Measurements from ENCODE around the gene SPAG16. TPM values are rescaled to one million over a fixed set of nuclear protein-coding genes. Genes with fewer than 3 reads are reported as not detected.

Gene SPAG16
- total RNA-seq, 1 donor from 2014 or later: 38.6 TPM

- Histone ChIP-seq H3K36me3 (ENCODE audit: control insufficient read depth in 3 of 3, insufficient read depth in 3 of 3, low read length in 3 of 3) (no peaks in the 10 kb centered on the region), H3K27me3 (ENCODE audit: control insufficient read depth in 3 of 3, insufficient read depth in 3 of 3, low read length in 3 of 3) (no peaks in the 10 kb centered on the region), H3K9me3 (ENCODE audit: control insufficient read depth in 3 of 3, low read length in 3 of 3) (no peaks in the 10 kb centered on the region), H3K4me3 (ENCODE audit: low read length in 3 of 3) (no peak overlapping the region), H3K9ac (ENCODE audit: low read depth in 1 of 3, low read length in 3 of 3) (no peak overlapping the region), H3K4me1 (ENCODE audit: control insufficient read depth in 3 of 3, insufficient read depth in 3 of 3, low read length in 3 of 3) (no peaks in the 10 kb centered on the region), H3K27ac (ENCODE audit: low read depth, low read length) (no peak overlapping the region)
Observed at GRCh38 chr2:213246497-213247281, 37.6 kb upstream of the SPAG16 start.

- H3K4me1 ChIP-seq (ENCODE audit: control insufficient read depth in 3 of 3, insufficient read depth in 3 of 3, low read length in 3 of 3): no peaks in the 10 kb centered on the region
- no peaks in the 10 kb centered on the region for H3K36me3 ChIP-seq (ENCODE audit: control insufficient read depth in 3 of 3, insufficient read depth in 3 of 3, low read length in 3 of 3)
- H3K27ac ChIP-seq (ENCODE audit: low read depth, low read length): no peak overlapping the region
- no peak overlapping the region for H3K4me3 ChIP-seq (ENCODE audit: low read length in 3 of 3)
- no peak overlapping the region for H3K9ac ChIP-seq (ENCODE audit: low read depth in 1 of 3, low read length in 3 of 3)
- no peaks in the 10 kb centered on the region for H3K9me3 ChIP-seq (ENCODE audit: control insufficient read depth in 3 of 3, low read length in 3 of 3)
- H3K27me3 ChIP-seq (ENCODE audit: control insufficient read depth in 3 of 3, insufficient read depth in 3 of 3, low read length in 3 of 3): no peaks in the 10 kb centered on the region
Observed at GRCh38 chr2:213247566-213247965, 36.7 kb upstream of the SPAG16 start.

- Histone ChIP-seq H3K27ac (ENCODE audit: low read depth, low read length) (no peak overlapping the region), H3K9me3 (ENCODE audit: control insufficient read depth in 3 of 3, low read length in 3 of 3) (no peaks in the 10 kb centered on the region), H3K27me3 (ENCODE audit: control insufficient read depth in 3 of 3, insufficient read depth in 3 of 3, low read length in 3 of 3) (no peaks in the 10 kb centered on the region), H3K9ac (ENCODE audit: low read depth in 1 of 3, low read length in 3 of 3) (no peak overlapping the region), H3K36me3 (ENCODE audit: control insufficient read depth in 3 of 3, insufficient read depth in 3 of 3, low read length in 3 of 3) (no peaks in the 10 kb centered on the region), H3K4me3 (ENCODE audit: low read length in 3 of 3) (no peak overlapping the region), H3K4me1 (ENCODE audit: control insufficient read depth in 3 of 3, insufficient read depth in 3 of 3, low read length in 3 of 3) (no peaks in the 10 kb centered on the region)
Observed at GRCh38 chr2:213248637-213249036, 35.6 kb upstream of the SPAG16 start.

- H3K27ac ChIP-seq (ENCODE audit: low read depth, low read length): no peak overlapping the region
- H3K36me3 ChIP-seq (ENCODE audit: control insufficient read depth in 3 of 3, insufficient read depth in 3 of 3, low read length in 3 of 3): no peaks in the 10 kb centered on the region
- no peaks in the 10 kb centered on the region for H3K9me3 ChIP-seq (ENCODE audit: control insufficient read depth in 3 of 3, low read length in 3 of 3)
- no peak overlapping the region for H3K9ac ChIP-seq (ENCODE audit: low read depth in 1 of 3, low read length in 3 of 3)
- no peak overlapping the region for H3K4me3 ChIP-seq (ENCODE audit: low read length in 3 of 3)
- H3K4me1 ChIP-seq (ENCODE audit: control insufficient read depth in 3 of 3, insufficient read depth in 3 of 3, low read length in 3 of 3): no peaks in the 10 kb centered on the region
- H3K27me3 ChIP-seq (ENCODE audit: control insufficient read depth in 3 of 3, insufficient read depth in 3 of 3, low read length in 3 of 3): no peaks in the 10 kb centered on the region
Observed at GRCh38 chr2:213249502-213249901, 34.8 kb upstream of the SPAG16 start.

- Histone ChIP-seq H3K36me3 (ENCODE audit: control insufficient read depth in 3 of 3, insufficient read depth in 3 of 3, low read length in 3 of 3) (no peaks in the 10 kb centered on the region), H3K4me1 (ENCODE audit: control insufficient read depth in 3 of 3, insufficient read depth in 3 of 3, low read length in 3 of 3) (no peaks in the 10 kb centered on the region), H3K27ac (ENCODE audit: low read depth, low read length) (no peak overlapping the region), H3K4me3 (ENCODE audit: low read length in 3 of 3) (peak overlapping the region; percentile 23 to 55 (median 49)), H3K9ac (ENCODE audit: low read depth in 1 of 3, low read length in 3 of 3) (peak overlapping the region in 2 of 3 donors; percentile 1 to 17), H3K9me3 (ENCODE audit: control insufficient read depth in 3 of 3, low read length in 3 of 3) (no peaks in the 10 kb centered on the region), H3K27me3 (ENCODE audit: control insufficient read depth in 3 of 3, insufficient read depth in 3 of 3, low read length in 3 of 3) (no peaks in the 10 kb centered on the region)
Observed at GRCh38 chr2:213251618-213252017, 32.6 kb upstream of the SPAG16 start.

- Histone ChIP-seq H3K9me3 (ENCODE audit: control insufficient read depth in 3 of 3, low read length in 3 of 3) (no peaks in the 10 kb centered on the region), H3K27ac (ENCODE audit: low read depth, low read length) (no peak overlapping the region), H3K4me3 (ENCODE audit: low read length in 3 of 3) (no peak overlapping the region), H3K36me3 (ENCODE audit: control insufficient read depth in 3 of 3, insufficient read depth in 3 of 3, low read length in 3 of 3) (no peaks in the 10 kb centered on the region), H3K9ac (ENCODE audit: low read depth in 1 of 3, low read length in 3 of 3) (peak overlapping the region in 1 of 3 donors; percentile 1), H3K4me1 (ENCODE audit: control insufficient read depth in 3 of 3, insufficient read depth in 3 of 3, low read length in 3 of 3) (no peaks in the 10 kb centered on the region), H3K27me3 (ENCODE audit: control insufficient read depth in 3 of 3, insufficient read depth in 3 of 3, low read length in 3 of 3) (no peaks in the 10 kb centered on the region)
Observed at GRCh38 chr2:213252206-213252605, 32.1 kb upstream of the SPAG16 start.

- Histone ChIP-seq H3K36me3 (ENCODE audit: control insufficient read depth in 3 of 3, insufficient read depth in 3 of 3, low read length in 3 of 3) (no peaks in the 10 kb centered on the region), H3K27me3 (ENCODE audit: control insufficient read depth in 3 of 3, insufficient read depth in 3 of 3, low read length in 3 of 3) (no peaks in the 10 kb centered on the region), H3K9ac (ENCODE audit: low read depth in 1 of 3, low read length in 3 of 3) (no peak overlapping the region), H3K27ac (ENCODE audit: low read depth, low read length) (no peak overlapping the region), H3K9me3 (ENCODE audit: control insufficient read depth in 3 of 3, low read length in 3 of 3) (no peaks in the 10 kb centered on the region), H3K4me1 (ENCODE audit: control insufficient read depth in 3 of 3, insufficient read depth in 3 of 3, low read length in 3 of 3) (no peaks in the 10 kb centered on the region), H3K4me3 (ENCODE audit: low read length in 3 of 3) (no peak overlapping the region)
Observed at GRCh38 chr2:213253162-213253561, 31.1 kb upstream of the SPAG16 start.

GRCh38 chr2:213259266-213259665 lies 25.0 kb upstream of the SPAG16 start:
- Histone ChIP-seq H3K36me3 (ENCODE audit: control insufficient read depth in 3 of 3, insufficient read depth in 3 of 3, low read length in 3 of 3) (no peaks in the 10 kb centered on the region), H3K9me3 (ENCODE audit: control insufficient read depth in 3 of 3, low read length in 3 of 3) (no peaks in the 10 kb centered on the region), H3K27me3 (ENCODE audit: control insufficient read depth in 3 of 3, insufficient read depth in 3 of 3, low read length in 3 of 3) (no peaks in the 10 kb centered on the region), H3K4me1 (ENCODE audit: control insufficient read depth in 3 of 3, insufficient read depth in 3 of 3, low read length in 3 of 3) (no peaks in the 10 kb centered on the region), H3K27ac (ENCODE audit: low read depth, low read length) (no peak overlapping the region), H3K9ac (ENCODE audit: low read depth in 1 of 3, low read length in 3 of 3) (no peak overlapping the region), H3K4me3 (ENCODE audit: low read length in 3 of 3) (no peak overlapping the region)

GRCh38 chr2:213261237-213261636 lies 23.0 kb upstream of the SPAG16 start:
- H3K4me1 ChIP-seq (ENCODE audit: control insufficient read depth in 3 of 3, insufficient read depth in 3 of 3, low read length in 3 of 3): no peaks in the 10 kb centered on the region
- H3K9ac ChIP-seq (ENCODE audit: low read depth in 1 of 3, low read length in 3 of 3): no peak overlapping the region
- no peak overlapping the region for H3K27ac ChIP-seq (ENCODE audit: low read depth, low read length)
- H3K4me3 ChIP-seq (ENCODE audit: low read length in 3 of 3): no peak overlapping the region
- no peaks in the 10 kb centered on the region for H3K27me3 ChIP-seq (ENCODE audit: control insufficient read depth in 3 of 3, insufficient read depth in 3 of 3, low read length in 3 of 3)
- H3K9me3 ChIP-seq (ENCODE audit: control insufficient read depth in 3 of 3, low read length in 3 of 3): no peaks in the 10 kb centered on the region
- no peaks in the 10 kb centered on the region for H3K36me3 ChIP-seq (ENCODE audit: control insufficient read depth in 3 of 3, insufficient read depth in 3 of 3, low read length in 3 of 3)

- H3K4me3 ChIP-seq (ENCODE audit: low read length in 3 of 3): no peak overlapping the region
- no peaks in the 10 kb centered on the region for H3K4me1 ChIP-seq (ENCODE audit: control insufficient read depth in 3 of 3, insufficient read depth in 3 of 3, low read length in 3 of 3)
- no peaks in the 10 kb centered on the region for H3K36me3 ChIP-seq (ENCODE audit: control insufficient read depth in 3 of 3, insufficient read depth in 3 of 3, low read length in 3 of 3)
Observed at GRCh38 chr2:213261715-213262114, 22.5 kb upstream of the SPAG16 start.

More at GRCh38 chr2:213261715-213262114, 22.5 kb upstream of the SPAG16 start:
- Histone ChIP-seq H3K27me3 (ENCODE audit: control insufficient read depth in 3 of 3, insufficient read depth in 3 of 3, low read length in 3 of 3) (no peaks in the 10 kb centered on the region), H3K9me3 (ENCODE audit: control insufficient read depth in 3 of 3, low read length in 3 of 3) (no peaks in the 10 kb centered on the region), H3K9ac (ENCODE audit: low read depth in 1 of 3, low read length in 3 of 3) (no peak overlapping the region), H3K27ac (ENCODE audit: low read depth, low read length) (no peak overlapping the region)

Measured in skeletal muscle tissue (tissue), 4 donors.